Astrocyte (in vitro differentiated cells and primary cell): Measurements from ENCODE around the gene ADCY1.

ENCODE experiments used
- CTCF ChIP-seq: IDR thresholded peaks from 2 replicates; pipeline ENCODE4 v1.5.1; 2011; ENCODE audit warnings: low read depth, mild to moderate bottlenecking, inconsistent platforms, low read length, moderate library complexity; ENCODE audit not compliant: insufficient read depth
- EZH2 ChIP-seq: IDR thresholded peaks from 2 replicates; pipeline ENCODE4 v1.6.1; 2012; ENCODE audit warnings: mild to moderate bottlenecking, low read length, inconsistent platforms; ENCODE audit not compliant: insufficient read depth

GRCh38 chr7:45653209-45653907 lies 79.2 kb downstream of the ADCY1 start:
- no peak for TF ChIP-seq CTCF
- TF ChIP-seq EZH2 = no peak
